GM12872 (cell line): Measurements from ENCODE around the gene RXRA.

ENCODE experiments used
- CTCF ChIP-seq: IDR thresholded peaks from 3 replicates; pipeline ENCODE4 v1.5.1; 2011; ENCODE audit warnings: low read depth, mild to moderate bottlenecking, low read length, moderate library complexity; ENCODE audit not compliant: insufficient read depth

Gene RXRA

GRCh38 chr9:134457321-134458206 lies 131.3 kb downstream of the RXRA start:
- no peak for TF ChIP-seq CTCF

- TF ChIP-seq CTCF: no peak
Observed at GRCh38 chr9:134458207-134459108, 132.2 kb downstream of the RXRA start.

GRCh38 chr9:134459164-134459563 lies 132.9 kb downstream of the RXRA start:
- no peak for TF ChIP-seq CTCF

- no peak for TF ChIP-seq CTCF
Observed at GRCh38 chr9:134459573-134459972, 133.3 kb downstream of the RXRA start.

GRCh38 chr9:134460206-134460605 lies 134.0 kb downstream of the RXRA start:
- no peak for TF ChIP-seq CTCF

- no peak for TF ChIP-seq CTCF
Observed at GRCh38 chr9:134460896-134461295, 134.6 kb downstream of the RXRA start.

- no peak for TF ChIP-seq CTCF
Observed at GRCh38 chr9:134461426-134461982, 135.2 kb downstream of the RXRA start.
